NCI-H345 treated with DMSO at 0.1 percent for 48 hours (cell line): ENCODE results near the gene CDHR1.
"Not testable (repeated sequence)": the region's sequence is repeated elsewhere in the genome, so short reads cannot be mapped to it uniquely, and the experiment has no call there.

ENCODE experiments used
- DNase-seq: peaks from one replicate; lab custom pipeline; 2025; ENCODE audit not compliant: unreplicated experiment; lab: John Stamatoyannopoulos, UW

CDHR1 gene

GRCh38 chr10:84194424-84195043 lies at the start of gene CDHR1:
CDHR1 (plus strand) TSS chr10:84194537; CDS start chr10:84194761, 224 bp downstream.
- DNase-seq, result no peak

DNA sequence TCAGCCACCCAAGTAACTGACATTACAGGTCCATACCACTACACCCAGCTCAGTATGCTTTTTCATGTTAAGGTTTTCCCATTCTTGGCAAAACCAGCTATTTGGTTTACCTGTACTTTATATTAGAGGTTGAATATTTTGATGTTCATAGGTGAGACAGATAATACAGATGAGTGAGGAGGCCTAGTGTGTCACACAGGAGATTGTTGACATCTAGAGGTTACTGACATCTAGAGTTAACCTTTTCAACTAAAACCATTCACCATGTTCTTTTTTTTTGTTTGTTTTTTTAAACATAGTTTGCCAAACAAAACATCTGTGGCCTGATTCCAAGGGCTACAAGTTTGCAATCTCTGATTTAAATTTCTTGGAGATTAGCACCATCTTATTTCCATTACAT lies 47.0 kb upstream of the CDHR1 start:
- DNase-seq, result no peak

GRCh38 chr10:84148006-84148597 lies 46.2 kb upstream of the CDHR1 start:
- DNase-seq, result peak; percentile 22

DNA sequence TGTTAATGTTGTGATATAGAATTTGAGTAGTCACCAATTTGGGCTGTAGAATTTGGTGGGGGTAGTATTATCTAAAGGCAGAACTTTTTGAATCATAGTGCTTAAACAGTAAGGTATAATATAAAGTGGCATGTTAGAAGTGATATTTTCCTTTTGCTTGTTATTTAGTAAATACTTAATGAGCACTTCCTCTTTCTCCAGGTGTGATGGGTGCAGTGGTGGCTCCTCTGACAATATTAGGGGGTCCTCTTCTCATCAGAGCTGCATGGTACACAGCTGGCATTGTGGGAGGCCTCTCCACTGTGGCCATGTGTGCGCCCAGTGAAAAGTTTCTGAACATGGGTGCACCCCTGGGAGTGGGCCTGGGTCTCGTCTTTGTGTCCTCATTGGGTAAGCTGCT lies 44.5 kb upstream of the CDHR1 start:
- DNase-seq, result no peak

- no peak for DNase-seq
These were observed 41.6 kb upstream of the CDHR1 start for GRCh38 chr10:84152769-84153168.

GRCh38 chr10:84155521-84155920 lies 38.8 kb upstream of the CDHR1 start:
- no peak for DNase-seq

DNA sequence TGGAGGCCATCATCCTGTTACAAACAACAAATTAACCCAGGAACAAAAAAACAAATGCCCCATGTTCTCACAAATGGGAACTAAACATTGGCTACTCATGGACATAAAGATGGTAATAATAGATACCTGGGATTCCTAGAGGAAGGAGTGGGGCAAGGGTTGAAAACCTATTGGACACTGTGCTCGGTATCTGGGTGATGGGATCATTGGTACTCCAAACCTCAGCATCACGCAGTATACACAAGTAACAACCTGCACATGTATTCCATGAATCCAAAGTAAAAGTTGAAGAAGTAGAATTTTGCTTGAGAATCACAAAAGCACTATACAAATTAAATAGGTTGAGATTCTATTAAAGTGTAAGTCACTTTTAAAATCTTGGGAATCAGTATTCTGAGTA lies 38.3 kb upstream of the CDHR1 start:
- no peak for DNase-seq

- no peak for DNase-seq
These were observed 37.6 kb upstream of the CDHR1 start for GRCh38 chr10:84156768-84157167.

DNA sequence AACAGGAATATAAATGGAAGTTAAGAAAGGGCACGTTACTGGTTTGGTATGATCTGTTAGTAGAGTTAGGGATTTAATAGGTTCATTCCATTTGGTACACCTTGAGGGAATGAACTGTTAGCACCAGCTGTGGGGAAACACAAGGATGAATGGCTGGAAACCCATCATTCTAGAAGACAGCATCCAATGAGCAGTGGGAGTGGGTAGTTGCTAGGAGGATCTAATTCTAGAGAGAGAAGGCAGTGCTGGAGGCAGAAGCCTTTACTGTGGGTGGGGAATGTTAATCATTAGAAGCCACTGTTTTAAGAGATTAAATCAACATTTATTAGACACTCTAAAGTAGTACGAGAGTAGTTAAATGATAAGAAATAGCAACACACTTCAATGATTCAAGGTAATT lies 36.3 kb upstream of the CDHR1 start:
- no peak for DNase-seq

GRCh38 chr10:84158550-84158949 lies 35.8 kb upstream of the CDHR1 start:
- DNase-seq, result no peak

DNA sequence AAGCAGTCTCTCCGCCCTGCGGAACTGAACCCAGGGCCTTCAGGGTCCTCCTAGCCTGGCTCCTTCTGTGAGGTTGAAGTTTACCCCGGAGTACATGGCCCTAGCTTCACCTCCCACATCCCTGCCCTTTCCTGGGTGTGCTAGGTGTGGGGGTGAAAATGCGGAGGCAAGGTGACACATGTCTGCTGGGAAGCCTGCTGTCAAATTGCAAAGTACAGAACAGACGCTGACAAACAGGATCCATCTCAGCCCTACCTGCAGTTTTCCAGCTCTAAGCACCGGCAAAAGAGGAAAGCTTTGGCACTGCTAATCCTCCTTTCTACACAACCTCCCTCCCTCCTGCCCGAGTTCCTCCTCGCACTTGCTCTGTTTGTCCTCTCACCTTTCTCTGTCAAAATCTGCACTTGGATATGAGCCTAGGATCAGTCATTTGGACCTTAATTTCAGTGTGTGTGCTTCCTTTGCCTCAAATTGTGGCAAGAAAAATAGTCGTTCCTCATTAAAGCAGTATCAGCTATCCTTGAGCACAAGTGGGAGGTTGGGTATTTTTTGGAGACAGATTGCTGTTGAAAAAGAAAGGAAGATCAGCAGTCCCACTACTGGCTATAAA lies 35.2 kb upstream of the CDHR1 start:
- no peak for DNase-seq

DNA sequence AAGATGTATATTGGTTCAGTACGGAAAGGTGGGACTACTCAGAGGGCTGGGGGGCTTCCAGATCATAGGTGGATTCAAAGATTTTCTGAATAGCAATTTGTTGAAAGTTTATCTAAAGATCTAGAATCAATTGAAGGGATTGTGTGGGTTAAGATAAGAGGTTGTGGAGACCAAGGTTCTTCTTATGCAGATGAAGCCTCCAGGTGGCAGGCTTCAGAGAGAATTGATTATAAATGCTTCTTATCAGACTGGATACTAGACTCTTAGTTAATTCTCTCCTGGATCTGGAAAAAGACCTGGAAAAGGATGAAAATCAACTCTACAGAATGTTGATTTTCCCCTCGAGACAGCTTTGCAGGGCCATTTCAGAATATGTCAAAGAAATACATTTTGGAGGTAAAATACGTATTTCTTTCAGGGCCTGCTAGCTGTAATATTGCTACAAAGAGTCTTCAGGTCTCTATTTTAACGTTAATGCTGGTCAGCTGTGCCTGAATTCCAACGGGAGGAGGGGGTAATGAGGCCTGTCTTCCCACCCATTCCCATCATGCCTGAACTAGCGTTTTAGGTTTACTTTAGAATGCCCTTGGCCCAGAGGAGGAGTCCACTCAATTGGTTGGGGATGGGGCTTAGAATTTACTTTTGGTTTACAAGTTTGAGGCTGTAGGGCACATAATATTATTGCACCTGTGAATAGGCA lies 33.5 kb upstream of the CDHR1 start:
- DNase-seq, result no peak

- DNase-seq, result no peak
These were observed 30.3 kb upstream of the CDHR1 start for GRCh38 chr10:84163996-84164395.

GRCh38 chr10:84164442-84164841 lies 29.9 kb upstream of the CDHR1 start:
- DNase-seq, result no peak

DNA sequence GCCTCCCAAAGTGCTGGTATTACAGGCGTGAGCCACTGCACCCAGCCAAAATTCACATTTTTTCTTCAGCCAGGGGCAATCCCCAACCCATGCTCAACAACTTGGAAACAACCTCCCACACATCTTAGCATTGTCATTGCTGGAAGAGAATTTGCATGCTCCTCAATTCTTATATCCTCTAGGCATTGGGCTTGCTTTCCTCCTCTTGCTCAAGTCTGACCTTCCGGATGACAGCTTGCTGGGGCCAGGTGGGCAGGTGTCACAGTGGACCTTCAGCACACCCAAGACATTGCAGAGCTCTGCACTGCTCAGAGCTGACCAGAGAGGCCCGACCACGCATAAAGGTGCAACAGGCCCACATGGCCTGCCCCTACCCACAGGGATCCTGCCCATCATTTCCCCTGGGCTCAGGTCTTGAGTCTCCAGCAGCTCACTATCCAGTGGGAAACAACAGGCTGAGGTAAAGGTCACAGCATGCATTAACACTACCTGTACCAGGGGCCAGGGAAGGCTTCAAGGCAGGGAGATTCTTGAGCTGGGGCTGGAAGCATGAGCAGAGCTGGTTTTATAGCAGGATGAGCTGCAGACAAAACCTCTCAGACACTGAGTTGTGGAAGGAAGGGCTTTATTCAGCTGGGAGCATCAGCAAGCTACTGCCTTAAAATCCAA lies 27.6 kb upstream of the CDHR1 start:
- DNase-seq, result no peak

- not testable (repeated sequence) for DNase-seq
These were observed 27.1 kb upstream of the CDHR1 start for GRCh38 chr10:84167289-84167653.

DNA sequence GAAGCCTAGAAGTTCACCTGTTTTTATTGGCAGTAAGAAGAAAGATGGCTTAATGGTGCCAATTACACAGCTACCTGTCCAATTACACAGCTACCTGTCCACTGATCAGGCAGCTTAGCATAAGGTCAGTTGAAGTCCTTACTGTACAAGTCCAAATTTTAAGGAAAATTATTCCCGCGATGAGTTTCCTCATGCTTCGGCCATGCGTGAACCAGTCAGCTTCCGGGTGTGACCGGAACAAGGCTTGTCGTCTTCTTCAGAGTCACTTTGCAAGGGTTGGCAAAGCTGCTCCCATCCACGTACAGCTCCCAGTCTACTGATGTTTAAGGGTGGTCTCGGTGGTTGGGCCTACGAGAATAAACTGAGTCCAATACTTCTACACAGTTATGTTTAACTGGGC lies 26.0 kb upstream of the CDHR1 start:
- DNase-seq, result not testable (repeated sequence)

DNA sequence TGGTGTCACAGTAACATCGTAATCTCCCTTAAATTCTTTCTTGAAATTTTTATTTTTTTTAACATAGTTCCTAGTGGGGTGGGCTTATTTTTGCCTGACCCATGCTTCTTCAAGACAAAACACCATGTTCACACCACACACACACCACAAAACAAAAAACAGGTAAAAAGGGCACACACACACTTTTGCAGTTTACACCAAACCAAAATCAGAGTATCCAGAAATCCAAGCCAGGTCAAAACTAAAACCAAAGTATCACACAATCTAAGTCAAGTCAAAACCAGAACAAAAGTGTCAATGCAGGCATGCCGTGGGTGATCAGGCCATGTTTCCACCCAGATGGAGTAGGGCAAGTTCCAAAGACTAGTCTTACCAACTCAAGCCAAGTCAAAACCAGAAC lies 23.1 kb upstream of the CDHR1 start:
- DNase-seq, result not testable (repeated sequence)

DNA sequence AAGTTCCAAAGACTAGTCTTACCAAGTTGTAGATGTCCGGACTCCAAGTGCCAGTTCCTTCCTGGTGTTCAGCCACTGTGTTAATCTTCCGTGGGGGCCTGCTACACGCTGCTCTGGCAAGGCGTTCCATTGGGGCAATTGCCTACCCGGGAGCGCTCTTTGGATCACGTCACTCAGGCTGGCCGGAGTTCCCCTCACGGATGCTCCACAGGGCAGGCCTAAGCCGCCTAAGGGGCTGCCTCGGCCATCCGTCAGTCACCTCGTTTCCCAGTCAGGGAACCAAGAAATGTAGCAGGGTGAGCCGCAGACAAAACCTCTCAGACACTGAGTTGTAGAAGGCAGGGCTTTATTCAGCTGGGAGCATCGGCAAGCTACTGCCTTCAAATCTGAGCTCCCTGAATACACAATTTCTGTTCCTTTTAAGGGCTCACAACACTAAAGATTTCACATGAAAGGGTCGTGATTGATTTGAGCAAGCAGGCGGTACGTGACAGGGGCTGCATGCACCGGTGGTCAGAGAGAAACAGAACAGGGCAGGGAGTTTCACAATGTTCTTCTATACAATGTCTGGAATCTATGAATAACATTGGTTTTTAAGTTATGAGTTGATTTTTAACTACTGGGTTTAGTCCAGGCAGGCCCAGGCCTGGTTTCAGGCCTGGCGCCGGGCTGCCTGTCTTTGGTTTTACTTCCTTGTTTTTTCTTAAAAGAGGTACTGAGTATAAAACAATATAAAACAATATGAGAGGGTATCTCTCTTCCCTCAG lies 22.5 kb upstream of the CDHR1 start:
- DNase-seq, result not testable (repeated sequence)

GRCh38 chr10:84172467-84173356 lies 21.6 kb upstream of the CDHR1 start:
- no peak for DNase-seq
